HG02970 (cell line): ENCODE data around the gene ACTG1.
A peak's percentile ranks its signal among the peaks of the same experiment; 100 is the strongest.

Source experiments
- ATAC-seq: cut with Tn5 transposase; IDR thresholded peaks from one replicate; pipeline ENCODE4 v1.9.1; 2021; ENCODE audit warnings: mild to moderate bottlenecking, moderate library complexity, moderate number of reproducible peaks; ENCODE audit not compliant: unreplicated experiment, low FRiP score

The ACTG1 gene

GRCh38 chr17:81518785-81519283 lies 6.2 kb upstream of the ACTG1 start:
- no peak for ATAC-seq

DNA sequence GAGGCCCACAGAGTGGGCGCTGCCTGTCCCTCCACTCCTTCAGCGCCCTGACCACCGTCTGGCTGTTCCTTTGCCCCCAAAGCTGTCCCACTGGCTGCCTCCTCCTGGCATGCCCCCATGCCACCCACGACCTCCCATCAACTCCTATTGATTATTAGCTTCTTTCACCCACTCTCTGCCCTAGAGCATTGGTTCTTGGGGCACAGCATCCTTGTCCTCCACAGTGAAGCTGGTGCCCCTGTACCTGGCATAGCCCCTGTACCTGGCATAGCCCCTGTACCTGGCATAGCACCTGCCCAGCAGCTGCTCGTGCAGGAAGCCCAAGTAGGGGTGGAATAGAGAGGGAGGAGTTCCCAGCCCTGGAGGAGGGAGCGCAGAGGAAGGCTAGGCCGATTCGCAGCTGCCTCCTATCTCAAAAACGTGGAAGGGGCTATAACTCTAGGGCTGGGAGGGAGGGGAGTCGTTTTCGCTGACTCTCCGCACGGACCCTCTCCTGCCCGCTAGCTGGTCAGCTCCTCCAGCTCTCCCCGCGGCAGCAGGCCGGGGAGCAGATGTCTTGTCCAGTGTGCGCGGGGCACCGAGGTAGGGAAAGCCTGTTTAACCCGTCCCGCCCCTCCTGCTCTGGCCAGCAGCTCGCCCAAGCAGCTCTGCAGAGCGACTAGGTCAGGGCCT lies 5.7 kb upstream of the ACTG1 start:
- ATAC-seq: no peak

- ATAC-seq: no peak
Observed at GRCh38 chr17:81517339-81518112, 4.9 kb upstream of the ACTG1 start.

GRCh38 chr17:81517009-81517338 lies 4.4 kb upstream of the ACTG1 start:
- ATAC-seq: no peak

DNA sequence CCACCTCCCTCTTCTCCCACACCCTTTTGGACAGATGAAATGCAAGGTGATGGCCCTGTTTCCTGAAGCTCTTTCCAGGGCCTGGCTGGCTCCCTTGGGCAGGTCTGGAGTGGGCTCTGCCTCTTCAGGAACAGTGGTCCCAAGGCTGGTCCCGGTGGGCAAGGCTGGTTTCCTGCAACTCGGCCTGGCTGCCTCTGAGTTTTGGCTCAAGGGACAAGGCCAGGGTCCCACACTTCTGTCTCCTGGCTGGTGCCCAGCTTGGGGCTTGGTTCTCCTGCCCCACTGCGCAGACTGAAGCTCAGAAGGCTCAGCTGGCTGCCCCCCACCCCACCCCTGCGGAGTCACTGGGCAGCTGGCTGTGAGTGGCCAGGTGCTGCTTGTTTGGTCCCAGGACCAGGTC lies 3.8 kb upstream of the ACTG1 start:
- ATAC-seq: no peak

DNA sequence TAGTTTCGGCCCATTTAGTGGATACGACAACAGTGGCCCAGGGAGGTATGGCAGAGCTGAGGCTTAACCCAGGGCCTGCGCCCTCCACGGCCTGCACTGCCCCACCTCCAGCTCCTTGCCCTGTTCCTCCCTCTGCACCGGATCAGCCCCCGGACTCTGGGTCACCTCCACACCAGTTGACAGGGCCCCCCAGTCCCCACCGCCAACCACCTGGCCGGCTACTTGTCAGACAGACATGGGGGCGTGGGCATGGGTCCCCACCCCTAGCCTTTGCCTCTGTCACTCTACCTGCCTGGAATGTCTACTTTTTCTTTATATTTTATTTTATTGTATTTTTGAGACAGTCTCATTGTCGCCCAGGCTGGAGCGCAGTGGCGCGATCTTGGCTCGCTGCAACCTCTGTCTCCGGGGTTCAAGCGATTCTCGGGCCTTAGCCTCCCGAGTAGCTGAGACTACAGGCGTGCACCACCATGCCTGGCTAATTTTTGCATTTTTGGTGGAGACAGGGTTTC lies 3.0 kb upstream of the ACTG1 start:
- no peak for ATAC-seq

- ATAC-seq: no peak
Observed at GRCh38 chr17:81514739-81515529, 2.3 kb upstream of the ACTG1 start.

- no peak for ATAC-seq
Observed at GRCh38 chr17:81514489-81514738, 1.8 kb upstream of the ACTG1 start.

- no peak for ATAC-seq
Observed at GRCh38 chr17:81513753-81514488, 1.3 kb upstream of the ACTG1 start.

DNA sequence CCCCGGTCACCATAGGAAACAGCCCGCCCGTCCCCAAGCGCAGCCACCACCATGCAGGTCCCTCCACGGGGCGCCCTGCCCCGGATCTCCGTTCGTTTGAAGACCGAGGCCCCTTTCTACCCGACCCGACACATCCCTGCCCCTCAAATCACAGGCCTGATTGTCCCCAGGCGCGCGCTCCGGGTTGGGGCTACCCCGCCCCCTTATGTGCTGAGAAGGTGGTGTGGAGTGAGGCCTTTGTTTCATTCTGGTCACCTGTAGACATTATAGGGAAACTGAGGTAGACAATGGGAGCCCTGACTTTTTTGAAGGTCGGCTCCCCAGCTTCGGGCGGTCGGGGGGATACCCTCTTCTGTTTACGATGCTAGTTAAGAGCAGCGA lies 763 bp upstream of the ACTG1 start:
- ATAC-seq: no peak

DNA sequence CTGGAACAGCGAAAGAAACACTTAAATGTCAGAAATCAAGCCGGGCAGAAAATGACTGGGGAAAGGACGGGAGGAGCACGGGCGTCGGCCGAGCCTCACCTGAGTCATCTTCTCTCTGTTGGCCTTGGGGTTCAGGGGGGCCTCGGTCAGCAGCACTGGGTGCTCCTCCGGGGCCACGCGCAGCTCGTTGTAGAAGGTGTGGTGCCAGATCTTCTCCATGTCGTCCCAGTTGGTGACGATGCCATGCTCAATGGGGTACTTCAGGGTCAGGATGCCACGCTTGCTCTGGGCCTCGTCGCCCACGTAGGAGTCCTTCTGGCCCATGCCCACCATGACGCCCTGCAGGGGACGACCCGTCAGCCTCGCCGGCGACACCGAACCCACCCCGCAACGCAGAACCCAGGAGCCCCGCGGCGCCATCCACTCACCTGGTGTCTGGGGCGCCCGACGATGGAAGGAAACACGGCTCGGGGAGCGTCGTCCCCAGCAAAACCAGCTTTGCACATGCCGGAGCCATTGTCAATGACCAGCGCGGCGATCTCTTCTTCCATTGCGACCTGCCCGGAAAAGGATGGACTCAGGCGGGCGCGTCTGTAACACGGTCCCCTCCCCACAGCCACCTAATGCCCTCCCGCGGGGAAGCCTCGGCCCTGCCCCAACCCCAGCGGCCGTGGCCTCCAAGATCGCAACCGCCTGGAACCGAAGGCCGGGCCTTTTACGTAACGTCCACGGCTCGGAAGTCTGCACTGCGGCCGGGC lies 616 bp downstream of the ACTG1 start:
- ATAC-seq: peak; percentile 5

- no peak for ATAC-seq
Observed at GRCh38 chr17:81511554-81511803, 1.1 kb downstream of the ACTG1 start.

GRCh38 chr17:81510785-81511553 lies 1.6 kb downstream of the ACTG1 start:
- ATAC-seq: no peak

DNA sequence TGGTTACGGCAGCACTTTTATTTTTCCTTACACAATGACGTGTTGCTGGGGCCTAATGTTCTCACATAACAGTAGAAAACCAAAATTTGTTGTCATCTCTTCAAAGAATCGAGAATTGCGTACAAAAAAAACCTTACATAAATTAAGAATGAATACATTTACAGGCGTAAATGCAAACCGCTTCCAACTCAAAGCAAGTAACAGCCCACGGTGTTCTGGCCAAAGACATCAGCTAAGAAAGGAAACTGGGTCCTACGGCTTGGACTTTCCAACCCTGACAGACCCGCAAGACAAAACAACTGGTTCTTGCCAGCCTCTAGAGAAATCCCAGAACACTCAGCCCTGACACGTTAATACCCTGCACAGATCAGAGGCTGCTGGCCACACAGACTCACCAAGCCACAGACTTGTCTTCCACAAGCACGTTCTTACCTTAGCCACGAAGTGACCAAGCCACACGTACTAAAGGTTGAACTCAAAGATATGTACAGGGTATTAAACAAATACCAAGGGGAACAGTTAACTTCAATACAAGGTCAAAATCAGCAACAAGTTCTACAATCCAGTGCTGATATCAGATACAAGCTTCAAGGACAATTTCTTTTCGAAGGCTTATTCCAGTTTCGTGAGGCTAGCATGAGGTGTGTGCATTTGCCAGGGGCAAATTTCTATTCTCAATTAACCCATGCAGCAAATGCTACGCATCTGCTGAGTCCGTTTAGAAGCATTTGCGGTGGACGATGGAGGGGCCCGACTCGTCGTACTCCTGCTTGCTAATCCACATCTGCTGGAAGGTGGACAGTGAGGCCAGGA lies 2.4 kb downstream of the ACTG1 start:
- ATAC-seq: no peak

GRCh38 chr17:81509207-81509971 lies 3.2 kb downstream of the ACTG1 start:
- ATAC-seq: no peak

- no peak for ATAC-seq
Observed at GRCh38 chr17:81508639-81509206, 3.9 kb downstream of the ACTG1 start.

DNA sequence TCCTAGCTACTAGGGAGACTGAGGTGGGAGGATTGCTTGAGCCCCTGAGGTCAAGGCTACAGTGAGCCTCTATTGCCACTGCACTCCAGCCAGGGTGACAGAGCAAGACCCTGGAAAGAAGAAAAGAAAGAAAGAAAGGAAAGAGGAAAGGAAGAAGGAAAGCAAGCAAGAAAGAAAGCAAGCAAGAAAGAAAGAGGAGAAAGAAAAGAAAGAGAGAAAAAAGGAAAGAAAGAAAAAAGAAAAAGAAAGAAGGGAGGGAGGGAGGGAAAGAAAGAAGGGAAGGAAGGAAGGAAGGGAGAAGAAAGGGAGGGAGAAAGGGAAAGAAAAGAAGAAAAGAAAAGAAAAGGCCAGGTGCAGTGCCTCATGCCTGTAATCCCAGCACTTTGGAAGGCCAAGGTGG lies 9.0 kb downstream of the ACTG1 start:
- ATAC-seq: no peak
